ENCODE results near the gene ERCC8.

DNA sequence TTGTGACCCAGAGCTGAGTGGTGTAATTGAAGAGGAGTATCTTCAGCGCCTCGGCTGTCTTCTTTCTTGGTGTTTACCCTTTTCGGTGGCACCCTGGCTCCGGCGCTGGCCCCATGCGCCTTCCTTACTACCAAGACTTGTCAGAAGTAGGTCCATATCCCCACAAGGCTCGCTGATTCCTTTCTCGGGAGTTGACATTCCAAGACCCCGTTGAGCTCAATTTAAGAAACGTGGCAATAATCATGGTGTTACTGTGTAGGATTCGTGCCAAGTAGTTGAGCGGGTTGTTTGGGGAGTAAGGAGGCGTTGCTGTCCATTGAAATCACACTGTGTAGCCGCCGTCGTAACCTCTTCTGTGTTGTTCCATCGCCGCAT is 930 bp upstream of the ERCC8 start:
- TF ChIP-seq, protein P1, sequence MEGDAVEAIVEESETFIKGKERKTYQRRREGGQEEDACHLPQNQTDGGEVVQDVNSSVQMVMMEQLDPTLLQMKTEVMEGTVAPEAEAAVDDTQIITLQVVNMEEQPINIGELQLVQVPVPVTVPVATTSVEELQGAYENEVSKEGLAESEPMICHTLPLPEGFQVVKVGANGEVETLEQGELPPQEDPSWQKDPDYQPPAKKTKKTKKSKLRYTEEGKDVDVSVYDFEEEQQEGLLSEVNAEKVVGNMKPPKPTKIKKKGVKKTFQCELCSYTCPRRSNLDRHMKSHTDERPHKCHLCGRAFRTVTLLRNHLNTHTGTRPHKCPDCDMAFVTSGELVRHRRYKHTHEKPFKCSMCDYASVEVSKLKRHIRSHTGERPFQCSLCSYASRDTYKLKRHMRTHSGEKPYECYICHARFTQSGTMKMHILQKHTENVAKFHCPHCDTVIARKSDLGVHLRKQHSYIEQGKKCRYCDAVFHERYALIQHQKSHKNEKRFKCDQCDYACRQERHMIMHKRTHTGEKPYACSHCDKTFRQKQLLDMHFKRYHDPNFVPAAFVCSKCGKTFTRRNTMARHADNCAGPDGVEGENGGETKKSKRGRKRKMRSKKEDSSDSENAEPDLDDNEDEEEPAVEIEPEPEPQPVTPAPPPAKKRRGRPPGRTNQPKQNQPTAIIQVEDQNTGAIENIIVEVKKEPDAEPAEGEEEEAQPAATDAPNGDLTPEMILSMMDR (IDR thresholded peaks at IDR 0.05): no peak
- TF ChIP-seq POLR2AphosphoS5 (IDR thresholded peaks at IDR 0.05) (no peak), POLR2A (IDR thresholded peaks at IDR 0.05) (peak; percentile 10)

Data from prostate gland (tissue), 2 donors.